Thyroid gland (tissue), 4 donors: ENCODE data around the gene HSPH1.

Source experiments
- CTCF ChIP-seq, 6 experiments: fragments of 200-600 bp in 3 of 6; fragments of 450-650 bp in 3 of 6; sonication (generic) in 3 of 6; IDR thresholded peaks; one replicate each; pipeline ENCODE4 v1.5.1; 2016 to 2019; ENCODE audit warnings: antibody characterized with exemption in 6 of 6, mild to moderate bottlenecking in 2 of 6, inconsistent platforms in 1 of 6, moderate library complexity in 1 of 6
- POLR2A ChIP-seq, 2 donors: fragments of 450-650 bp; IDR thresholded peaks; one replicate each; pipeline ENCODE4 v1.6.1; 2017; ENCODE audit warnings: antibody characterized with exemption in 2 of 2, mild to moderate bottlenecking in 2 of 2, moderate library complexity in 1 of 2

GRCh38 chr13:31175847-31176532 is 14.3 kb upstream of the HSPH1 start:
- TF ChIP-seq CTCF (IDR thresholded peaks at IDR 0.05) (no peak), POLR2A (IDR thresholded peaks at IDR 0.05) (no peak)
